ENCODE measurements around the gene CAPN5.

DNA sequence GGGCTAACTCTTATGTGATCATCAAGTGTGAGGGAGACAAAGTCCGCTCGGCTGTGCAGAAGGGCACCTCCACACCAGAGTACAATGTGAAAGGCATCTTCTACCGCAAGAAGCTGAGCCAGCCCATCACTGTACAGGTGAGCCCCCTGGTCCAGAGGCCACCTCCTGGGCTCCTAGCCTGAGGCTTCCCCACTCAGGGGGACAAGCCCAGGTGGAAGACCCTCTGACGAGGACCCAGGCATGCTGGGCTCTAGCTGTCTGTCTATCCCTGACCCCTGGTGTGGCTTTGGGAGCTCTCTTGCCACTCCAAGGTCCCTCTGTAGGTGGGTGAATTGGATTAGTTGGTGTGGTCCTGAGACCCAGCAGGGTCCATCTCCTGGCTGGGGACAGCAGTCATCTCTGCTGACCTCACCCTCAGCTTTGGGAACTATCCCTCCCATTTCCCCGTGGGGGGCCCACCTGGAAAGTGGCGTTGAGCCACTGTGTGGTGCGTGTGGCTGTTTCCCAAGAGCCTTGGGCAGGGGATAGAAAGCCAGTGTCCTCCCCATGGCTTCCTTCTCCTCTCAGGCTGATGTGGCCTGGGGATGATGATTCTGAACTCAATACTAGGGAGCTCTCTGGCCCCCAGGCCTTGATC is 55.9 kb downstream of the CAPN5 start:
- TF ChIP-seq HNF4G (IDR thresholded peaks at IDR 0.05) (no peak), NR2F2 (IDR thresholded peaks at IDR 0.05) (no peak), JUND (IDR thresholded peaks at IDR 0.05) (no peak), RXRA (IDR thresholded peaks at IDR 0.05) (no peak), SP1 (IDR thresholded peaks at IDR 0.05) (no peak)
- TF ChIP-seq, protein P1, sequence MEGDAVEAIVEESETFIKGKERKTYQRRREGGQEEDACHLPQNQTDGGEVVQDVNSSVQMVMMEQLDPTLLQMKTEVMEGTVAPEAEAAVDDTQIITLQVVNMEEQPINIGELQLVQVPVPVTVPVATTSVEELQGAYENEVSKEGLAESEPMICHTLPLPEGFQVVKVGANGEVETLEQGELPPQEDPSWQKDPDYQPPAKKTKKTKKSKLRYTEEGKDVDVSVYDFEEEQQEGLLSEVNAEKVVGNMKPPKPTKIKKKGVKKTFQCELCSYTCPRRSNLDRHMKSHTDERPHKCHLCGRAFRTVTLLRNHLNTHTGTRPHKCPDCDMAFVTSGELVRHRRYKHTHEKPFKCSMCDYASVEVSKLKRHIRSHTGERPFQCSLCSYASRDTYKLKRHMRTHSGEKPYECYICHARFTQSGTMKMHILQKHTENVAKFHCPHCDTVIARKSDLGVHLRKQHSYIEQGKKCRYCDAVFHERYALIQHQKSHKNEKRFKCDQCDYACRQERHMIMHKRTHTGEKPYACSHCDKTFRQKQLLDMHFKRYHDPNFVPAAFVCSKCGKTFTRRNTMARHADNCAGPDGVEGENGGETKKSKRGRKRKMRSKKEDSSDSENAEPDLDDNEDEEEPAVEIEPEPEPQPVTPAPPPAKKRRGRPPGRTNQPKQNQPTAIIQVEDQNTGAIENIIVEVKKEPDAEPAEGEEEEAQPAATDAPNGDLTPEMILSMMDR (IDR thresholded peaks at IDR 0.05; ENCODE audit: low read depth, low read length, missing input control) = no peak
- TF ChIP-seq, protein P2, sequence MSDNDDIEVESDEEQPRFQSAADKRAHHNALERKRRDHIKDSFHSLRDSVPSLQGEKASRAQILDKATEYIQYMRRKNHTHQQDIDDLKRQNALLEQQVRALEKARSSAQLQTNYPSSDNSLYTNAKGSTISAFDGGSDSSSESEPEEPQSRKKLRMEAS (IDR thresholded peaks at IDR 0.05) = no peak
- TF ChIP-seq, protein P3, sequence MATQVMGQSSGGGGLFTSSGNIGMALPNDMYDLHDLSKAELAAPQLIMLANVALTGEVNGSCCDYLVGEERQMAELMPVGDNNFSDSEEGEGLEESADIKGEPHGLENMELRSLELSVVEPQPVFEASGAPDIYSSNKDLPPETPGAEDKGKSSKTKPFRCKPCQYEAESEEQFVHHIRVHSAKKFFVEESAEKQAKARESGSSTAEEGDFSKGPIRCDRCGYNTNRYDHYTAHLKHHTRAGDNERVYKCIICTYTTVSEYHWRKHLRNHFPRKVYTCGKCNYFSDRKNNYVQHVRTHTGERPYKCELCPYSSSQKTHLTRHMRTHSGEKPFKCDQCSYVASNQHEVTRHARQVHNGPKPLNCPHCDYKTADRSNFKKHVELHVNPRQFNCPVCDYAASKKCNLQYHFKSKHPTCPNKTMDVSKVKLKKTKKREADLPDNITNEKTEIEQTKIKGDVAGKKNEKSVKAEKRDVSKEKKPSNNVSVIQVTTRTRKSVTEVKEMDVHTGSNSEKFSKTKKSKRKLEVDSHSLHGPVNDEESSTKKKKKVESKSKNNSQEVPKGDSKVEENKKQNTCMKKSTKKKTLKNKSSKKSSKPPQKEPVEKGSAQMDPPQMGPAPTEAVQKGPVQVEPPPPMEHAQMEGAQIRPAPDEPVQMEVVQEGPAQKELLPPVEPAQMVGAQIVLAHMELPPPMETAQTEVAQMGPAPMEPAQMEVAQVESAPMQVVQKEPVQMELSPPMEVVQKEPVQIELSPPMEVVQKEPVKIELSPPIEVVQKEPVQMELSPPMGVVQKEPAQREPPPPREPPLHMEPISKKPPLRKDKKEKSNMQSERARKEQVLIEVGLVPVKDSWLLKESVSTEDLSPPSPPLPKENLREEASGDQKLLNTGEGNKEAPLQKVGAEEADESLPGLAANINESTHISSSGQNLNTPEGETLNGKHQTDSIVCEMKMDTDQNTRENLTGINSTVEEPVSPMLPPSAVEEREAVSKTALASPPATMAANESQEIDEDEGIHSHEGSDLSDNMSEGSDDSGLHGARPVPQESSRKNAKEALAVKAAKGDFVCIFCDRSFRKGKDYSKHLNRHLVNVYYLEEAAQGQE (IDR thresholded peaks at IDR 0.05) = no peak
- TF ChIP-seq, protein P4, sequence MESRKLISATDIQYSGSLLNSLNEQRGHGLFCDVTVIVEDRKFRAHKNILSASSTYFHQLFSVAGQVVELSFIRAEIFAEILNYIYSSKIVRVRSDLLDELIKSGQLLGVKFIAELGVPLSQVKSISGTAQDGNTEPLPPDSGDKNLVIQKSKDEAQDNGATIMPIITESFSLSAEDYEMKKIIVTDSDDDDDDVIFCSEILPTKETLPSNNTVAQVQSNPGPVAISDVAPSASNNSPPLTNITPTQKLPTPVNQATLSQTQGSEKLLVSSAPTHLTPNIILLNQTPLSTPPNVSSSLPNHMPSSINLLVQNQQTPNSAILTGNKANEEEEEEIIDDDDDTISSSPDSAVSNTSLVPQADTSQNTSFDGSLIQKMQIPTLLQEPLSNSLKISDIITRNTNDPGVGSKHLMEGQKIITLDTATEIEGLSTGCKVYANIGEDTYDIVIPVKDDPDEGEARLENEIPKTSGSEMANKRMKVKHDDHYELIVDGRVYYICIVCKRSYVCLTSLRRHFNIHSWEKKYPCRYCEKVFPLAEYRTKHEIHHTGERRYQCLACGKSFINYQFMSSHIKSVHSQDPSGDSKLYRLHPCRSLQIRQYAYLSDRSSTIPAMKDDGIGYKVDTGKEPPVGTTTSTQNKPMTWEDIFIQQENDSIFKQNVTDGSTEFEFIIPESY (IDR thresholded peaks at IDR 0.05) = no peak

Data from liver (tissue), 3 donors.